H1 (cell line): ENCODE results near the gene MACROD1. TPM values are rescaled to one million over a fixed set of nuclear protein-coding genes. Genes with fewer than 3 reads are reported as not detected.

Source experiments
- CTCF ChIA-PET: fragments of 300-600 bp; sonication (Branson Sonifier 250); formaldehyde crosslinking; loops from one replicate; lab custom pipeline; 2021; ENCODE audit not compliant: partially characterized antibody; lab: Charles Lee
- POLR2A ChIA-PET: fragments of 300-600 bp; sonication (Branson Sonifier 250); formaldehyde crosslinking; loops from one replicate; lab custom pipeline; 2021; ENCODE audit warnings: inconsistent platforms; ENCODE audit not compliant: partially characterized antibody; lab: Charles Lee
- DNase-seq, 2 experiments: peaks; one replicate each; pipeline versions ENCODE4 v3.0.0 to v3.0.0-alpha.2; 2010 to 2022; ENCODE audit warnings: low spot score in 2 of 2, low read depth in 1 of 2, mixed read lengths in 1 of 2
- FAIRE-seq: peaks from 2 replicates; lab custom pipeline; 2011; peaks lifted over from hg19 to GRCh38; lab: Jason Lieb, UNC
- H2AFZ ChIP-seq: 2 replicates; pipeline ENCODE4 v1.8.1; 2012; ENCODE audit warnings: low read length, inconsistent platforms
- H2AK5ac ChIP-seq: 2 replicates; pipeline ENCODE4 v1.6.1; 2013; ENCODE audit warnings: low read depth, low read length
- H2BK120ac ChIP-seq: replicated peaks from 2 replicates; pipeline ENCODE3; 2013; ENCODE audit warnings: low read depth, low read length, inconsistent platforms
- H2BK12ac ChIP-seq: 2 replicates; pipeline ENCODE4 v1.6.1; 2013; ENCODE audit warnings: low read depth, low read length
- H2BK15ac ChIP-seq: 2 replicates; pipeline ENCODE4 v1.6.1; 2013; ENCODE audit warnings: low read length
- H2BK20ac ChIP-seq: 2 replicates; pipeline ENCODE4 v1.6.1; 2013; ENCODE audit warnings: low read length
- H2BK5ac ChIP-seq: 2 replicates; pipeline ENCODE4 v1.6.1; 2013; ENCODE audit warnings: low read depth, low read length
- H3K14ac ChIP-seq: 2 replicates; pipeline ENCODE4 v1.6.1; 2013; ENCODE audit warnings: inconsistent platforms; ENCODE audit not compliant: insufficient read length
- H3K18ac ChIP-seq: 2 replicates; pipeline ENCODE4 v1.6.1; 2013; ENCODE audit warnings: low read length; ENCODE audit errors: extremely low read depth
- H3K23ac ChIP-seq: 2 replicates; pipeline ENCODE4 v1.6.1; 2013; ENCODE audit warnings: inconsistent platforms; ENCODE audit not compliant: insufficient read length
- H3K23me2 ChIP-seq: 2 replicates; pipeline ENCODE4 v1.6.1; 2013; ENCODE audit warnings: low read depth, low read length
- H3K27ac ChIP-seq: 2 replicates; pipeline ENCODE4 v1.6.1; 2011; ENCODE audit warnings: low read depth, low read length, inconsistent platforms
- H3K27me3 ChIP-seq, 4 experiments: replicated peaks in 1 of 4; 1 replicate in 1 of 4; 2 replicates in 3 of 4; pipeline versions ENCODE4 v1.6.1 to v1.8.1; 2011 to 2013; ENCODE audit warnings: low read length in 3 of 4, mild to moderate bottlenecking in 3 of 4, inconsistent platforms in 2 of 4, mixed read lengths in 2 of 4, moderate library complexity in 1 of 4; ENCODE audit not compliant: control insufficient read depth in 3 of 4, insufficient read depth in 3 of 4; ENCODE audit errors: extremely low read depth in 1 of 4
- H3K36me3 ChIP-seq, 4 experiments: 2 replicates each; pipeline versions ENCODE4 v1.6.1 to v1.8.1; 2011 to 2013; ENCODE audit warnings: mild to moderate bottlenecking in 4 of 4, low read length in 3 of 4, moderate library complexity in 2 of 4, control low read depth in 1 of 4, inconsistent platforms in 1 of 4; ENCODE audit not compliant: insufficient read depth in 4 of 4, control insufficient read depth in 2 of 4
- H3K4ac ChIP-seq: replicated peaks from 2 replicates; pipeline ENCODE3; 2013; ENCODE audit warnings: low read length, low read depth, mixed read lengths, inconsistent platforms; ENCODE audit not compliant: insufficient read length
- H3K4me1 ChIP-seq, 4 experiments: replicated peaks in 1 of 4; 1 replicate in 1 of 4; 2 replicates in 3 of 4; pipeline versions ENCODE4 v1.6.1 to v1.8.1; 2011 to 2013; ENCODE audit warnings: low read length in 3 of 4, inconsistent platforms in 2 of 4, mixed read lengths in 1 of 4; ENCODE audit not compliant: insufficient read depth in 4 of 4, control insufficient read depth in 3 of 4
- H3K4me2 ChIP-seq, 2 experiments: 2 replicates each; pipeline versions ENCODE4 v1.6.1 to v1.8.1; 2011 to 2013; ENCODE audit warnings: low read depth in 2 of 2, low read length in 2 of 2, control low read depth in 1 of 2, inconsistent platforms in 1 of 2, mild to moderate bottlenecking in 1 of 2; ENCODE audit not compliant: insufficient read depth in 1 of 2
- H3K4me3 ChIP-seq, 4 experiments: fragments of 200-600, 300-600 bp in 1 of 4; sonication (generic), shearing (Covaris generic), sonication (Bioruptor Twin) in 1 of 4; 2 replicates each; pipeline versions ENCODE4 v1.5.1 to v1.8.1; 2011 to 2016; ENCODE audit warnings: low read length in 4 of 4, low read depth in 3 of 4, control low read depth in 2 of 4, inconsistent platforms in 2 of 4, mild to moderate bottlenecking in 2 of 4, mixed read lengths in 1 of 4, moderate library complexity in 1 of 4; ENCODE audit not compliant: insufficient read depth in 2 of 4; ENCODE audit errors: extremely low read depth in 1 of 4
- H3K56ac ChIP-seq: replicated peaks from 2 replicates; pipeline ENCODE3; 2013; ENCODE audit warnings: low read depth, mild to moderate bottlenecking, mixed read lengths, low read length, inconsistent platforms; ENCODE audit not compliant: insufficient read length
- H3K79me1 ChIP-seq: 2 replicates; pipeline ENCODE4 v1.6.1; 2013; ENCODE audit warnings: low read depth, low read length, control low read depth
- H3K79me2 ChIP-seq, 2 experiments: 2 replicates each; pipeline versions ENCODE4 v1.6.1 to v1.8.1; 2012 to 2013; ENCODE audit warnings: low read length in 2 of 2, mild to moderate bottlenecking in 2 of 2, inconsistent platforms in 1 of 2; ENCODE audit not compliant: insufficient read depth in 2 of 2, control insufficient read depth in 1 of 2
- H3K9ac ChIP-seq, 4 experiments: replicated peaks in 1 of 4; 1 replicate in 1 of 4; 2 replicates in 3 of 4; pipeline versions ENCODE4 v1.6.1 to v1.8.1; 2011 to 2013; ENCODE audit warnings: low read depth in 3 of 4, low read length in 3 of 4, control low read depth in 2 of 4, mild to moderate bottlenecking in 2 of 4, moderate library complexity in 2 of 4, inconsistent platforms in 1 of 4; ENCODE audit errors: extremely low read depth in 1 of 4
- H3K9me3 ChIP-seq, 2 experiments: 2 replicates each; pipeline versions ENCODE4 v1.6.1 to v1.8.1; 2012 to 2013; ENCODE audit warnings: mild to moderate bottlenecking in 2 of 2, moderate library complexity in 2 of 2, control low read depth in 1 of 2, inconsistent platforms in 1 of 2, low read depth in 1 of 2, low read length in 1 of 2, mixed read lengths in 1 of 2; ENCODE audit not compliant: insufficient read depth in 2 of 2
- H4K20me1 ChIP-seq, 2 experiments: replicated peaks in 1 of 2; 2 replicates each; pipeline versions ENCODE3 to v1.8.1; 2011 to 2013; ENCODE audit warnings: inconsistent platforms in 2 of 2, low read length in 2 of 2, mild to moderate bottlenecking in 1 of 2; ENCODE audit not compliant: insufficient read depth in 2 of 2, control insufficient read depth in 1 of 2
- H4K5ac ChIP-seq: 2 replicates; pipeline ENCODE4 v1.6.1; 2013; ENCODE audit warnings: low read length, low read depth, mixed read lengths, inconsistent platforms; ENCODE audit not compliant: insufficient read length
- H4K8ac ChIP-seq: 2 replicates; pipeline ENCODE4 v1.8.0; 2013; ENCODE audit warnings: mild to moderate bottlenecking, moderate library complexity, low read length, inconsistent platforms; ENCODE audit not compliant: insufficient read depth; ENCODE audit errors: extremely low read depth
- H4K91ac ChIP-seq: replicated peaks from 2 replicates; pipeline ENCODE3; 2013; ENCODE audit warnings: low read length, mixed read lengths, inconsistent platforms; ENCODE audit not compliant: insufficient read length
- BRCA1 ChIP-seq: IDR thresholded peaks from 2 replicates; pipeline ENCODE4 v1.6.1; 2012; ENCODE audit warnings: low read depth, low read length, improper control_type of control experiment
- EZH2 ChIP-seq: fragments of 200-600 bp; sonication (generic); IDR thresholded peaks from 2 replicates; pipeline ENCODE4 v1.7.1; 2012; ENCODE audit warnings: low read depth, mild to moderate bottlenecking, moderate library complexity, low read length, inconsistent platforms; ENCODE audit not compliant: severe bottlenecking
- JUN ChIP-seq: IDR thresholded peaks from 2 replicates; pipeline ENCODE4 v1.6.1; 2011; ENCODE audit warnings: low read depth, mild to moderate bottlenecking, improper control_type of control experiment, low read length
- MAFK ChIP-seq: IDR thresholded peaks from 2 replicates; pipeline ENCODE4 v1.6.1; 2012; ENCODE audit warnings: low read depth, mild to moderate bottlenecking, improper control_type of control experiment, low read length
- RBBP5 ChIP-seq: IDR thresholded peaks from 2 replicates; pipeline ENCODE4 v1.7.1; 2012; ENCODE audit warnings: low read depth, mild to moderate bottlenecking, inconsistent platforms, low read length, moderate library complexity, borderline replicate concordance
- SAP30 ChIP-seq: fragments of 300-600 bp; sonication (generic); IDR thresholded peaks from 2 replicates; pipeline ENCODE4 v1.7.1; 2012; ENCODE audit warnings: low read length, moderate library complexity, mild to moderate bottlenecking, inconsistent platforms; ENCODE audit not compliant: insufficient read depth, insufficient replicate concordance
- TCF12 ChIP-seq: IDR thresholded peaks from 2 replicates; pipeline ENCODE4 v1.6.1; 2011; ENCODE audit warnings: low read depth, mild to moderate bottlenecking, low read length
- USF2 ChIP-seq: IDR thresholded peaks from 2 replicates; pipeline ENCODE4 v1.6.1; 2011; ENCODE audit warnings: low read length, improper control_type of control experiment
- WGBS, 2 experiments: shearing (Covaris generic) in 1 of 2; methylation state at CpG; one replicate each; pipeline versions ENCODE4 v1.1.6 to v1.1.7; 2013 to 2015; ENCODE audit warnings: low lambda C conversion rate in 2 of 2, mixed read lengths in 2 of 2, inconsistent platforms in 1 of 2, low coverage in 1 of 2, missing lambda C conversion rate in 1 of 2; ENCODE audit not compliant: insufficient replicate concordance in 2 of 2, insufficient coverage in 1 of 2, insufficient read length in 1 of 2; ENCODE audit errors: extremely low coverage in 1 of 2, missing lambda C conversion rate in 1 of 2; 5-methylcytosine and 5-hydroxymethylcytosine counted together
- polyA plus RNA-seq, 7 experiments: library from polyadenylated mRNA; depleted of rRNA in 3 of 7; stranded (reverse) in 5 of 7; unstranded in 2 of 7; fragments of >200 nt in 5 of 7; fragments of 200-250 nt in 2 of 7; gene quantifications; 1 replicate in 5 of 7; 2 replicates in 1 of 7; 4 replicates in 1 of 7; pipeline versions ENCODE4 v1.2.1 to v1.2.3, GENCODE V29; 2011 to 2013; ENCODE audit warnings: missing spikeins in 2 of 7, mixed read lengths in 2 of 7
- total RNA-seq: library from RNA; stranded (reverse); fragmentation: NEBNext Ultra II Directional; extraction: Animal tissue kit (Norgen Biotek cat#: 25700); gene quantifications from 2 replicates; pipeline ENCODE4 v1.2.1, GENCODE V29; 2021

Gene MACROD1
- total and polyA plus RNA-seq, 2 of the 8 experiments (the other 6 are each of a cell fraction or from before 2014, with no cell fraction given) = 19.5 to 34.1 TPM

- H2BK120ac ChIP-seq = peak within 1 kb of the TSS; percentile 77
- H3K23ac ChIP-seq = no peak within 1 kb of the TSS
- peak within 1 kb of the TSS; percentile 81; the same call in 1 of the 2 replicates for H2BK15ac ChIP-seq
- H4K20me1 ChIP-seq = peaks cover 1 to 6% of the 10 kb centered on the region in 2 experiments
- H3K27me3 ChIP-seq = peaks cover 0 to 5% (median 2%) of the 10 kb centered on the region in 4 experiments; a peak in 3 of 7 replicates
- peaks cover 8% of the 10 kb centered on the region for H3K79me1 ChIP-seq
- H3K79me2 ChIP-seq = peaks cover 0 to 40% of the 10 kb centered on the region in 2 experiments; a peak in 3 of 4 replicates
- CTCF ChIA-PET = interaction anchor here (0.8 to 1.3 kb wide), 2 partner anchors 13 to 54 kb away, joined by 3 to 4 read pairs; no protein-coding TSS in a partner anchor
- peak within 1 kb of the TSS; percentile 87 to 95 (median 90) for H3K9ac ChIP-seq
- peak within 1 kb of the TSS; percentile 96 for H4K8ac ChIP-seq
- peak within 1 kb of the TSS; percentile 88 for H3K27ac ChIP-seq
- peak within 1 kb of the TSS; percentile 95 for H2BK5ac ChIP-seq
- no peak within 1 kb of the TSS for H2BK20ac ChIP-seq
- H3K23me2 ChIP-seq = no peaks in the 10 kb centered on the region; the same call in 1 of the 2 replicates
- H3K4me2 ChIP-seq = peak within 1 kb of the TSS; percentile 46 to 78
- POLR2A ChIA-PET = interaction anchor here (0.6 to 5.7 kb wide), 16 partner anchors 12 to 1032 kb away, joined by 3 to 29 read pairs (median 3); partner anchors contain the start of gene OTUB1
- H4K91ac ChIP-seq = peak within 1 kb of the TSS; percentile 91
- H2BK12ac ChIP-seq = peak within 1 kb of the TSS; percentile 97; the same call in 1 of the 2 replicates
- peak; percentile 91 to 98 for DNase-seq
- H3K4ac ChIP-seq = peak within 1 kb of the TSS; percentile 89
- whole genome bisulfite sequencing, 2 experiments = 2% methylated on average over 64 of the region's 67 CpGs; no CpG with 5 or more reads in 1 of the 2 experiments
- FAIRE-seq = peak; percentile 91
- H3K4me3 ChIP-seq = peak within 1 kb of the TSS; percentile 90 to 99 (median 96)
- peaks cover 7 to 21% (median 14%) of the 10 kb centered on the region in 4 experiments for H3K4me1 ChIP-seq
- peak within 1 kb of the TSS; percentile 26; the same call in 1 of the 2 replicates for H2AK5ac ChIP-seq
- peak within 1 kb of the TSS; percentile 98 for H4K5ac ChIP-seq
- H3K14ac ChIP-seq = no peak within 1 kb of the TSS
- no peaks in the 10 kb centered on the region for H3K9me3 ChIP-seq
- no peak within 1 kb of the TSS for H2AFZ ChIP-seq
- H3K56ac ChIP-seq = peak within 1 kb of the TSS; percentile 89
- H3K18ac ChIP-seq = peak within 1 kb of the TSS; percentile 99
- peaks cover 0 to 8% (median 0%) of the 10 kb centered on the region in 4 experiments; a peak in 3 of 8 replicates for H3K36me3 ChIP-seq
- no peak for TF ChIP-seq EZH2
- TF ChIP-seq MAFK = no peak
- no peak for TF ChIP-seq TCF12
- TF ChIP-seq USF2 = no peak
- TF ChIP-seq RBBP5 = peak; percentile 80; the same call in 1 of the 2 replicates
- TF ChIP-seq JUN = no peak
- no peak for TF ChIP-seq SAP30
- no peak for TF ChIP-seq BRCA1
Observed at GRCh38 chr11:63974259-63975143, 191.4 kb downstream of the MACROD1 start, which contains the start of gene COX8A. TSS of gene COX8A (plus strand) at chr11:63974620. CDS start at chr11:63974681, 61 bp downstream.
